ENCODE data around the gene TCHH. TPM values are rescaled to one million over a fixed set of nuclear protein-coding genes. Genes with fewer than 3 reads are reported as not detected.
"Not testable (repeated sequence)": the region's sequence is repeated elsewhere in the genome, so short reads cannot be mapped to it uniquely, and the experiment has no call there.

Gene TCHH, protein sequence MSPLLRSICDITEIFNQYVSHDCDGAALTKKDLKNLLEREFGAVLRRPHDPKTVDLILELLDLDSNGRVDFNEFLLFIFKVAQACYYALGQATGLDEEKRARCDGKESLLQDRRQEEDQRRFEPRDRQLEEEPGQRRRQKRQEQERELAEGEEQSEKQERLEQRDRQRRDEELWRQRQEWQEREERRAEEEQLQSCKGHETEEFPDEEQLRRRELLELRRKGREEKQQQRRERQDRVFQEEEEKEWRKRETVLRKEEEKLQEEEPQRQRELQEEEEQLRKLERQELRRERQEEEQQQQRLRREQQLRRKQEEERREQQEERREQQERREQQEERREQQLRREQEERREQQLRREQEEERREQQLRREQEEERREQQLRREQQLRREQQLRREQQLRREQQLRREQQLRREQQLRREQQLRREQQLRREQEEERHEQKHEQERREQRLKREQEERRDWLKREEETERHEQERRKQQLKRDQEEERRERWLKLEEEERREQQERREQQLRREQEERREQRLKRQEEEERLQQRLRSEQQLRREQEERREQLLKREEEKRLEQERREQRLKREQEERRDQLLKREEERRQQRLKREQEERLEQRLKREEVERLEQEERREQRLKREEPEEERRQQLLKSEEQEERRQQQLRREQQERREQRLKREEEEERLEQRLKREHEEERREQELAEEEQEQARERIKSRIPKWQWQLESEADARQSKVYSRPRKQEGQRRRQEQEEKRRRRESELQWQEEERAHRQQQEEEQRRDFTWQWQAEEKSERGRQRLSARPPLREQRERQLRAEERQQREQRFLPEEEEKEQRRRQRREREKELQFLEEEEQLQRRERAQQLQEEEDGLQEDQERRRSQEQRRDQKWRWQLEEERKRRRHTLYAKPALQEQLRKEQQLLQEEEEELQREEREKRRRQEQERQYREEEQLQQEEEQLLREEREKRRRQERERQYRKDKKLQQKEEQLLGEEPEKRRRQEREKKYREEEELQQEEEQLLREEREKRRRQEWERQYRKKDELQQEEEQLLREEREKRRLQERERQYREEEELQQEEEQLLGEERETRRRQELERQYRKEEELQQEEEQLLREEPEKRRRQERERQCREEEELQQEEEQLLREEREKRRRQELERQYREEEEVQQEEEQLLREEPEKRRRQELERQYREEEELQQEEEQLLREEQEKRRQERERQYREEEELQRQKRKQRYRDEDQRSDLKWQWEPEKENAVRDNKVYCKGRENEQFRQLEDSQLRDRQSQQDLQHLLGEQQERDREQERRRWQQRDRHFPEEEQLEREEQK (N-terminal part only)
- polyA plus RNA-seq: not detected

DNA sequence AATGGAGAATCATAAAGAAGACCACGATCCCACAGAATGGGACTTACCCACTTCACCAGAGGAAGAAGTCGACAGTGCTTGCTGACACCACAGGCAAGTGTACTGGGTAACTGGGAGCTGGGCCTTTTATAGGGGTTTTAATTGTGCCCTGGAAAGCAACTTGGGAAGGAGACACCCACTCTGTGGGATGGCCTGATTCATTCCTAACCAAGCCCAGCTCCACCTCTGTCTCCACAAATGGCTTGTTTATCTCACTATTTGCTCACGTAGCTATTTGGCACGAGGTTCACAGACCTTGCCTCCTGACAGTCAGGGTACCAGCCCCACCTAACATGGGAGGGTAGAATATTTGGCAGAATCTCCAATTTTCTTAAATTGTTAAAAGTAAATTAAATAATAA is at the start of gene TCHH:
Gene TCHH (minus strand): TSS at position 101 of the 400 bp plus-strand sequence. CDS start 1,364 bp downstream, outside the sequence.
- Mint-ChIP-seq H3K36me3 (no peaks in the 10 kb centered on the region), H3K9me3 (no peaks in the 10 kb centered on the region), H3K27ac (no peak within 1 kb of the TSS), H3K27me3 (ENCODE audit: low read depth in 3 of 3) (peaks cover 6 to 18% (median 12%) of the 10 kb centered on the region in 3 donors), H3K4me1 (no peaks in the 10 kb centered on the region), H3K4me3 (no peak within 1 kb of the TSS)
- no peak for DNase-seq

DNA sequence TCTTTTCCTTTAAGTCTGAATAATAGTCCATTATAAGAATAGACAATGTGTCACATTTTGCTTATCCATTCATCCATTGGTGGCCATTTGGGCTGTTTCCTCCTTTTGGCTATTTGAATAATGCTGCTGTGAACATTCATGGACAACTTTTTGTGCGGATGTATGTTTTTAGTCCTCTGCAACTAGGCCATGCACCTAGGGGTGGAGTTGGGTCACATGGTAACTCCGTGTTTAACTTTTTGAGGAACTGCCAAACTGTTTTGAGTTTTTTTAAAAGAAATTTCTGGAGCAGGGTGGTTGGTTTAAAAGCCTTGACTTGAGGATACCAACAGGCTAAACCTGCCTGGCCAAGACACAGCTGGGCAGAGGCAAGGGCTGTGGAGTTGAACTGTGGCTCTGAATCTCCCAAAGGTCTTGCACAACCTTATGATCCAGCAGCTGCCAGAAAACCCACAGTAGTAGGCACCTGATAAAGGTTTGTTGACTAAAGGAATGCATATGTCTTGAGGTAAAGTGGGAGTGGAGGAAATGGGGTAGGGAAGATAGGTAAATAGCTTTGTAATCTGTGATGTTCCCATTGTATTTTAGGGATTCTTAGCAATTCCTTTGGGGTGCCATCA is 49.4 kb upstream of the TCHH start:
- H3K27me3 Mint-ChIP-seq (ENCODE audit: low read depth in 3 of 3): peaks cover 0 to 2% (median 0%) of the 10 kb centered on the region in 3 donors
- H3K4me1 Mint-ChIP-seq: no peaks in the 10 kb centered on the region
- H3K27ac Mint-ChIP-seq: no peak overlapping the region

DNA sequence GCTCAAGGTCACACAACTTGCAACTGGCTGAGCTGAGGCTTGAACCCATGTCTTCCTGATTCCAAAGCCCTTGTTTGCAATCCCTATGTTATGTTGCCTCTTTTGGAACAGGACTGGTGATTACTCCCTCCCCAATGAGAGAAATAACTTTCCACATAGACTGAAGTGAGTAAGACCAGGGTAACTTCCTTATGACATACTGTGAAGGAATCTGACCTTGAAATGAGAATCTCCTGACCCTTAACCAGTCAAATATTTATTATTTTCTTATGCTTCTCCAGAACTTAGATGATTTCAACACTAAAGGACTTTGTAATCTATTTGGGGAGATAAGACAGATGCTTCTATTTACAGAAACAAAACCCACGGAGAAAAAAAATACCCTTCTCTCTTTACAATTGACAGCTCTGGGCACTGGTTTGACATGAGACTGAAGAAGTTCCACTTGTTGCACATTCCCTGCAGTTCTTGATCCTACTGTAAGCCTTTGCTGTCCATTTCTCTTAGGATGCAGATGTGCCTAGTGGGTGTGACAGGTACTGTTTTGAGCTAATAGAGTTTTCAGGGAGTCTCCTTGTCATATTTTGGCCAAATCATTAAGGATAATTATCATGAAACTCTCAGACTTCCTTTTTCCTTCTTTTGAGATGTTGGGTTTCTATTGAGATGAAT is 47.7 kb upstream of the TCHH start:
- Mint-ChIP-seq H3K27ac (no peak overlapping the region), H3K4me3 (no peak overlapping the region), H3K9me3 (no peaks in the 10 kb centered on the region), H3K4me1 (no peaks in the 10 kb centered on the region), H3K36me3 (no peaks in the 10 kb centered on the region), H3K27me3 (ENCODE audit: low read depth in 3 of 3) (peaks cover 0 to 2% (median 1%) of the 10 kb centered on the region in 3 donors)
- no peak for DNase-seq

More for the DNA sequence above, 49.4 kb upstream of the TCHH start:
- Mint-ChIP-seq H3K9me3 (no peaks in the 10 kb centered on the region), H3K36me3 (no peaks in the 10 kb centered on the region), H3K4me3 (no peak overlapping the region)
- no peak for DNase-seq

DNA sequence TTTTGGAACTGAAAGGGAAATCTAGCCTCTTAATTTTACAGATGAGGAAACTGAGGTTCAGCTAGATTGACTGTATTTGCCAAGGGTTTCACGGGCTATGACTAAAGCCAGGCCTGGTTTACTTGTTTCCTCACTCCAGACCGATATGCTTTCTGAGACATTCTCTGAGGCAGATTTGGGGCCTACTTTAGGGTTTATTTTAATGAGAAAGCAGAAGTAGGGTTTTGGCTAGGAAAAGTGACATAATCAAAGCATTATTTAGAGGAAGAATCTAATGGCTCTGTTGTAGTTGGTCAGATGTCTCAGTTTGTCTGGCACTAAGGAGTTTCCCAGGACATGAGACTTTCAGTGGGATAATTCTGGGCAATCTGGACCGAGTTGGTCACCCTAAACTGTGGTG is 45.3 kb upstream of the TCHH start:
- no peaks in the 10 kb centered on the region for H3K36me3 Mint-ChIP-seq
- no peak overlapping the region for H3K4me3 Mint-ChIP-seq
- H3K27me3 Mint-ChIP-seq (ENCODE audit: low read depth in 3 of 3): peaks cover 0 to 2% (median 1%) of the 10 kb centered on the region in 3 donors
- no peak overlapping the region for H3K27ac Mint-ChIP-seq
- no peaks in the 10 kb centered on the region for H3K9me3 Mint-ChIP-seq
- no peaks in the 10 kb centered on the region for H3K4me1 Mint-ChIP-seq
- DNase-seq: no peak

DNA sequence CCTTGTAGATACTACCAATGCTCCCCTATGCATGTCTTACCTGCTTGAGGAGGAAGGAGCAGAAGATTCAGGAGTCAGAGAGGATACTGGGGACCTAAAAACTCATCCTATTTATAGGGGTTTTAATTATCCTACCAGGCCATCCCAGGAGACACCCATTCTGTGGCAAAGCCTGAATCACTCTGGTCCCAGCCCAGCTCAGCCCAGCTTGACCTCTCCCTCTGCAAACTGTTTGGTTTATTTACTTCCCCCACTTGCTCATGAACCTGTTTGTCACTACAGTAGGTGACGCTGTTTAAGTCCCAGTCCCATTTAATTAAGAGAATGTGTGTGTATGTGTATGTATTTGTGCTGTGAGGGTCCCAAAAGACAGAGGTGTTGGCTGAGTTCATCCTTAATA is 43.9 kb upstream of the TCHH start, which contains the start of gene RPTN:
Gene RPTN (minus strand): TSS at position 85 of the 400 bp plus-strand sequence. CDS start 1,339 bp downstream, outside the sequence.
- Mint-ChIP-seq H3K4me1 (no peaks in the 10 kb centered on the region), H3K36me3 (no peaks in the 10 kb centered on the region), H3K9me3 (no peaks in the 10 kb centered on the region), H3K27me3 (ENCODE audit: low read depth in 3 of 3) (peaks cover 0 to 3% (median 2%) of the 10 kb centered on the region in 3 donors), H3K27ac (no peak within 1 kb of the TSS), H3K4me3 (no peak within 1 kb of the TSS)
- no peak for DNase-seq

DNA sequence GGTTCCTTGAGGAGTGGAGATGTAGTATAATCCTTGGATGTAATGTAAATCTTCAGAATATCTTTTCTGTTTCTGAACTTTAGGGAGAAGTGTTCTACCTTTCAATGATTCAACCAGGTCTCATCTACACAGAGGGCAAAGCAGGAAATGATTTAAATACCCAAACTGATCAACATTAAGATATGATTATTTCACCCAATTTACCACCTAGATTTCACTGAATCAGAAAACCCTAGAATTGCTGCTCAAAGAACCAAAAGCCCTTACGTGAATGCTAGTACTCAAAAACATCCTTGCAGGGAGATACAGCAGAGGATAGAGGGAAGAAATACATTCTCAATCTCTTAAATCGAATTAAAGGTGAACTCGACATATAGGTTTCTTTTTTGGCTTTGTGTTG is 38.8 kb upstream of the TCHH start:
- no peak overlapping the region for H3K27ac Mint-ChIP-seq
- H3K4me3 Mint-ChIP-seq: no peak overlapping the region
- no peak for DNase-seq

DNA sequence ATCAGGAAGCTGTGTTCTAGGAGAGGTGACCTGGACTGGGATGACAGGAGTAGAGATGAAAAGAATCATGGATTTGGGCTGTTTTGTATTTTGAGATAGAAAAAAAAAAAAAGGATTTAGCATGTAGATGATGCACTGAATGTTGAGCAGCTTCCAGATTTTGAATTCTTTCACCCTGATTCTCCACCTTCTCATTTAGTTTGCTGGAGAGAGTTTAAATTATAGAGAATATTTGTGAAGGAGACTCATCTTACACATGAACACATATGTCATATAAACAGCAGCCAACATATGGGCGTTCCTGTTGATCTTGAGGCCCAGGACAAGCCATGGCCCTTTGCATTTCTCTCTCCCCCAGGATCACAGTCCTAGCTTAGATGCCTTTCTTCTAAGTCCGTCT is 36.4 kb upstream of the TCHH start:
- DNase-seq: no peak
- Mint-ChIP-seq H3K27ac (no peak overlapping the region), H3K9me3 (peaks cover 2 to 9% (median 5%) of the 10 kb centered on the region in 6 donors), H3K27me3 (ENCODE audit: low read depth in 3 of 3) (peaks cover 1 to 4% (median 2%) of the 10 kb centered on the region in 3 donors), H3K4me3 (no peak overlapping the region), H3K36me3 (peaks cover 0 to 8% (median 4%) of the 10 kb centered on the region in 3 donors), H3K4me1 (no peaks in the 10 kb centered on the region)

More for the DNA sequence above, 38.8 kb upstream of the TCHH start:
- H3K4me1 Mint-ChIP-seq: no peaks in the 10 kb centered on the region
- no peaks in the 10 kb centered on the region for H3K9me3 Mint-ChIP-seq
- peaks cover 1 to 3% (median 2%) of the 10 kb centered on the region in 3 donors for H3K27me3 Mint-ChIP-seq (ENCODE audit: low read depth in 3 of 3)
- H3K36me3 Mint-ChIP-seq: no peaks in the 10 kb centered on the region

DNA sequence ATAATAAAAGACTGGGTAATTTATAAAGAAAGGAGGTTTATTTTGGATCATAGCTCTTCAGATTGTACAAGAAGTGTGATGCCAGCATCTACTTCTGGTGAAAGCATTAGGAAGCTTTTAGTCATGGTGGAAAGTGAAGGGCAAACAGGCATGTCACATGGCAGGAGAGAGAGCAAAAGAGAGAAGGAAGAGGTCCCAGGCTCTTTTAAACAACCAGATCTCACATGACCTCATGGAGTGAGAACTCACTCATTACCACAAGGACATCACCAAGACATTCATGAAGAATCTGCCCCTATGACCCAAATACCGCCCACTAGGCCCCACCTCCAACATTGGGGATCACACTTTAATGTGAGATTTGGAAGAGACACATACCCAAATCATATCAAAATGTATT is 33.7 kb upstream of the TCHH start:
- Mint-ChIP-seq H3K27me3 (ENCODE audit: low read depth in 3 of 3) (peaks cover 0 to 5% (median 4%) of the 10 kb centered on the region in 3 donors), H3K9me3 (peaks cover 2 to 9% (median 5%) of the 10 kb centered on the region in 6 donors)

DNA sequence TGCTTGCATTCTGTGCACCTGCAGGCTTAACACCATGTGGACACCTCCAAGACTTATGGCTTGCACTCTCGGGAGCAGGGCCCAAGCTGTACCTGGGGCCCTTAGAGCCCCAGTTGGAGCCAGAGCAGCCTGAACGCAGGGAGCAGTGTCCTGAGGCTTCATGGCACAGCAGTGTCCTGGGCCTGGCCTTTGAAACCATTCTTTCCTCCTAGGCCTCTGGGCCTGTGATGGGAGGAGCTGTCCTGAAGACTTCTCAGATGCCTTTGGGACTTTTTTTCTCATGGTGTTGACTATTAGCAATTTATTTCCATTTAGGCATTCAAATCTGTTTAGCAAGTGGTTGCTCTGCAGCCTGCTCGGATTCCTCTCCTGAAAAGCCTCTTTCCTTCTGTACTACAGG is 32.8 kb upstream of the TCHH start:
- peaks cover 2 to 9% (median 5%) of the 10 kb centered on the region in 6 donors for H3K9me3 Mint-ChIP-seq
- peaks cover 0 to 8% (median 4%) of the 10 kb centered on the region in 3 donors for H3K36me3 Mint-ChIP-seq
- H3K4me3 Mint-ChIP-seq: no peak overlapping the region
- DNase-seq: no peak
- no peak overlapping the region for H3K27ac Mint-ChIP-seq
- no peaks in the 10 kb centered on the region for H3K4me1 Mint-ChIP-seq
- peaks cover 0 to 9% (median 4%) of the 10 kb centered on the region in 3 donors for H3K27me3 Mint-ChIP-seq (ENCODE audit: low read depth in 3 of 3)

More for the DNA sequence above, 33.7 kb upstream of the TCHH start:
- H3K27ac Mint-ChIP-seq: no peak overlapping the region
- no peaks in the 10 kb centered on the region for H3K4me1 Mint-ChIP-seq
- H3K36me3 Mint-ChIP-seq: peaks cover 0 to 8% (median 4%) of the 10 kb centered on the region in 3 donors
- no peak for DNase-seq
- no peak overlapping the region for H3K4me3 Mint-ChIP-seq

DNA sequence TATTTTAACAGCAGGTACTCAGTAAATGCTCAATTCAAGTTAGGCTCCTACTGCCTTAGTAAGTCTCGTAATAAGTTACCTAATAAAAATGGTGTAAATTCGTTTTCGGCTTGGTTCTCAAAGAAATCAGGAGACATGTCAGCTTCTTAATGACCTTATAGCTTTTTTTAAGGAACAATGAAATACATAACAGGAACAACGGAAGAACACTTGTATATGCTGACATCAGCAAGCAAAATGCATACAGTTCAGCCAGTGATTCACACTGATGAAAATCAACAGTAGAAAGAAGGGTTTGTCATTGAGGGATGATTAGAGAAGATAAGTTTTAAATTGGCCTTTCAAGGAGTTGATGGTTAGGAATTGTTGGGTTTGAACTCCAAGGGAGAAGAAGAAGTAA is 30.5 kb upstream of the TCHH start:
- H3K36me3 Mint-ChIP-seq: peaks cover 0 to 8% (median 4%) of the 10 kb centered on the region in 3 donors
- peaks cover 0 to 9% (median 1%) of the 10 kb centered on the region in 3 donors for H3K27me3 Mint-ChIP-seq (ENCODE audit: low read depth in 3 of 3)
- no peak overlapping the region for H3K27ac Mint-ChIP-seq
- peaks cover 2 to 9% (median 5%) of the 10 kb centered on the region in 6 donors for H3K9me3 Mint-ChIP-seq
- H3K4me3 Mint-ChIP-seq: no peak overlapping the region
- no peak for DNase-seq
- no peaks in the 10 kb centered on the region for H3K4me1 Mint-ChIP-seq

DNA sequence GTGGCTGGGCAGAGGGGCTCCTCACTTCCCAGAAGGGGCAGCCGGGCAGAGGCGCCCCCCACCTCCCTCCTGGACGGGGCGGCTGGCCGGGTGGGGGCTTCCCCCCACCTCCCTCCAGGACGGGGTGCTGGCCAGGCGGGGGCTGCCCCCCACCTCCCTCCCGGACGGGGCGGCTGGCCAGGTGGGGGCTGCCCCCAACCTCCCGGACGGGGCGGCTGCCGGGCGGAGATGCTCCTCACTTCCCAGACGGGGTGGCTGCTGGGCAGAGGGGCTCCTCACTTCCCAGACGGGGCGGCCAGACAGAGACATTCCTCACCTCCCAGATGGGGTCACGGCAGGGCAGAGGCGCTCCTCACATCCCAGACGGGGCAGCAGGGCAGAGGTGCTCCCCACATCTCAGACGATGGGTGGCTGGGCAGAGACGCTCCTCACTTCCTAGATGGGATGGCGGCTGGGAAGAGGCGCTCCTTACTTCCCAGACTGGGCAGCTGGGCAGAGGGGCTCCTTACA is 29.5 kb upstream of the TCHH start:
- H3K27me3 Mint-ChIP-seq (ENCODE audit: low read depth in 3 of 3): not testable (repeated sequence)

DNA sequence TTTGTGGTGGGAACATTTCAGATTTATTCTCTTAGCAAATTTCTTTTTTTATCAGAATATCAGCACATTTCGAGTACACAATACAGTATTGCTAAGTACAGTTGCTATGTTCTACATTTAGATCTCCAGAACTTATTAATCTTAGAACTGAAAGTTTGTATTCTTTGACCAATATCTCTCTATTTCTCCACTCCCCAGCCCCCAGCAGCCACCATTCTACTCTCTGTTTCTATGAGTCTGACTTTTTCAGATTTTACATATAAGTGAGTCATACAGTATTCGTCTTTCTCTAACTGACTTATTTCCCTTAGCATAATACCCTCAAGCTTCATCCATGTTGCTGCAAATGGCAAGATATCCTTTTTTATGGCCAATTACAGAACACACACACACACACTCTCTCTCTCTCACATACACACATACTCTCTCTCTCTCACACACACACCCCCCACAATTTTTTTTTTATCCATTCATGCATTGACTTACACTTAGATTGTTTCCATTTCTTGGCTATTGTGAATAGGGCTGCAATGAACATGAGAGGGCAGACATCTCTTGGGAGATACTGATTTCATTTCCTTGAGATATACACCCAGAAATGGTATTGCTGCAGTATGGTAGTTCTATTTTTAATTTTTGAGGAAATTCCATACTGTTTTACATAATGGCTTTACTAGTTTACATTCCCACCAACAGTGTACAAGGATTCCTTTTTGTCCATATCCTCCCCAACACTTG is 28.1 kb upstream of the TCHH start:
- peaks cover under 1 to 5% (median 2%) of the 10 kb centered on the region in 6 donors for H3K9me3 Mint-ChIP-seq
- no peak overlapping the region for H3K27ac Mint-ChIP-seq
- DNase-seq: no peak
- peaks cover 0 to 11% (median 1%) of the 10 kb centered on the region in 3 donors for H3K27me3 Mint-ChIP-seq (ENCODE audit: low read depth in 3 of 3)
- H3K4me1 Mint-ChIP-seq: no peaks in the 10 kb centered on the region
- H3K36me3 Mint-ChIP-seq: peaks cover 0 to 2% (median 1%) of the 10 kb centered on the region in 3 donors
- no peak overlapping the region for H3K4me3 Mint-ChIP-seq

More for the DNA sequence above, 29.5 kb upstream of the TCHH start:
- not testable (repeated sequence) for H3K36me3 Mint-ChIP-seq, H3K4me3 Mint-ChIP-seq, H3K4me1 Mint-ChIP-seq, DNase-seq, H3K27ac Mint-ChIP-seq, H3K9me3 Mint-ChIP-seq

All from immature natural killer cell (primary cell).